Tibial artery (tissue), 4 donors: ENCODE measurements around the gene RAP1GAP.
A peak's percentile ranks its signal among the peaks of the same experiment; 100 is the strongest.

Source experiments
- DNase-seq, 2 donors: peaks; one replicate each; pipeline ENCODE4 v3.0.0-alpha.2; 2019
- H3K27ac ChIP-seq, 2 donors: fragments of 200-600 bp; sonication (generic) in 1 of 2; 1 replicate in 1 of 2; 2 replicates in 1 of 2; pipeline ENCODE4 v1.5.1; 2018 to 2019; ENCODE audit warnings: mild to moderate bottlenecking in 1 of 2
- H3K27me3 ChIP-seq, 2 donors: fragments of 200-600 bp; sonication (generic) in 1 of 2; one replicate each; pipeline versions ENCODE4 v1.5.1 to v1.6.0; 2016 to 2019
- H3K36me3 ChIP-seq, 3 donors: fragments of 200-600 bp; sonication (generic) in 2 of 3; one replicate each; pipeline ENCODE4 v1.5.1; 2016 to 2019; ENCODE audit warnings: mild to moderate bottlenecking in 2 of 3
- H3K4me1 ChIP-seq, 4 donors: fragments of 200-600 bp; sonication (generic) in 2 of 4; 1 replicate in 3 of 4; 2 replicates in 1 of 4; pipeline ENCODE4 v1.5.1; 2016 to 2019
- H3K4me3 ChIP-seq, 2 donors: fragments of 200-600 bp; sonication (generic) in 1 of 2; 1 replicate in 1 of 2; 2 replicates in 1 of 2; pipeline ENCODE4 v1.5.1; 2018 to 2019; ENCODE audit warnings: mild to moderate bottlenecking in 2 of 2
- H3K9me3 ChIP-seq, 3 donors: fragments of 200-600 bp; sonication (generic) in 1 of 3; one replicate each; pipeline ENCODE4 v1.5.1; 2016 to 2019
- intact Hi-C: fragments of 100-400 bp; cut with DNase I; formaldehyde crosslinking; loops from one replicate; pipeline ENCODE4 v1.15.0; 2023; ENCODE audit warnings: low total_unique reads
- TF ChIP-seq, protein P1 (sequence below), 2 experiments: fragments of 200-600 bp in 1 of 2; fragments of 450-650 bp in 1 of 2; IDR thresholded peaks; one replicate each; pipeline ENCODE4 v1.5.1; 2017 to 2019; ENCODE audit warnings: antibody characterized with exemption in 2 of 2, mild to moderate bottlenecking in 1 of 2, moderate library complexity in 1 of 2

RAP1GAP gene

GRCh38 chr1:21574466-21575151, 94.5 kb downstream of the RAP1GAP start:
- Histone ChIP-seq H3K9me3 (no peaks in the 10 kb centered on the region), H3K36me3 (no peaks in the 10 kb centered on the region), H3K4me3 (no peak overlapping the region), H3K27me3 (peaks cover 0 to 47% of the 10 kb centered on the region in 2 donors), H3K4me1 (peaks cover 0 to 15% (median 9%) of the 10 kb centered on the region in 4 donors), H3K27ac (no peak overlapping the region)
- TF ChIP-seq, protein P1, sequence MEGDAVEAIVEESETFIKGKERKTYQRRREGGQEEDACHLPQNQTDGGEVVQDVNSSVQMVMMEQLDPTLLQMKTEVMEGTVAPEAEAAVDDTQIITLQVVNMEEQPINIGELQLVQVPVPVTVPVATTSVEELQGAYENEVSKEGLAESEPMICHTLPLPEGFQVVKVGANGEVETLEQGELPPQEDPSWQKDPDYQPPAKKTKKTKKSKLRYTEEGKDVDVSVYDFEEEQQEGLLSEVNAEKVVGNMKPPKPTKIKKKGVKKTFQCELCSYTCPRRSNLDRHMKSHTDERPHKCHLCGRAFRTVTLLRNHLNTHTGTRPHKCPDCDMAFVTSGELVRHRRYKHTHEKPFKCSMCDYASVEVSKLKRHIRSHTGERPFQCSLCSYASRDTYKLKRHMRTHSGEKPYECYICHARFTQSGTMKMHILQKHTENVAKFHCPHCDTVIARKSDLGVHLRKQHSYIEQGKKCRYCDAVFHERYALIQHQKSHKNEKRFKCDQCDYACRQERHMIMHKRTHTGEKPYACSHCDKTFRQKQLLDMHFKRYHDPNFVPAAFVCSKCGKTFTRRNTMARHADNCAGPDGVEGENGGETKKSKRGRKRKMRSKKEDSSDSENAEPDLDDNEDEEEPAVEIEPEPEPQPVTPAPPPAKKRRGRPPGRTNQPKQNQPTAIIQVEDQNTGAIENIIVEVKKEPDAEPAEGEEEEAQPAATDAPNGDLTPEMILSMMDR (IDR thresholded peaks at IDR 0.05): no peak
- DNase-seq: no peak
- intact Hi-C loops: no loop called here

DNA sequence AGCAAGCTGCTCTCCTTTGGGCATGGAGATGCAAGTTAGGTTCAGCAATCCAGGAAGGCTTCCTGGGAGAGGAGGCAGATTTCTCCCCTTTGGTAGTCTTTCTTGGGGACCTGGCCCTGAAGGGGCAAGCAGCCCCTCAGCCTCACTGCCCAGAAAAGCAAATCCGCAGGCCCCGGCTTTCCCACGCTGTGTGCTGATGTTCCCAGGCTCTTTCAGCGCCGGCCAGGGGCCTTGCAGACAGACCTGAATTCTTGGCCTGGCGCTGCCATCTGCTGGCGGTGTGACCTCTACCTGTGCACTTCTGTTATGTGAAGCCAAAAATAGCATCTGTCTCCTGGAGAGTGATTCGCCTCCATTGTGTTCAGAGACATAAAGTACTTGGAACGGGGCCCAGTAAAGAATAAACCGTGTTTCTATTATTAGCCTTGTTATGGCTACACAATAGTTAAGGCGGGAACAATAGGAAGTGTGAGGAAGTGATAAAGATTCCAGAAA, 95.1 kb downstream of the RAP1GAP start:
- Histone ChIP-seq H3K27ac (no peak overlapping the region), H3K27me3 (peaks cover 0 to 45% of the 10 kb centered on the region in 2 donors), H3K9me3 (no peaks in the 10 kb centered on the region), H3K36me3 (no peaks in the 10 kb centered on the region), H3K4me1 (peaks cover 0 to 15% (median 9%) of the 10 kb centered on the region in 4 donors), H3K4me3 (no peak overlapping the region)
- intact Hi-C loops: no loop called here
- TF ChIP-seq, protein P1 (IDR thresholded peaks at IDR 0.05): peak; percentile 16 to 36
- DNase-seq: peak in 1 of 2 donors; percentile 60

- DNase-seq: no peak
- no peak overlapping the region for H3K4me3 ChIP-seq
- TF ChIP-seq, protein P1 (IDR thresholded peaks at IDR 0.05): no peak
- no peaks in the 10 kb centered on the region for H3K36me3 ChIP-seq
- intact Hi-C loops: no loop called here
- H3K27ac ChIP-seq: no peak overlapping the region
- peaks cover 0 to 43% of the 10 kb centered on the region in 2 donors for H3K27me3 ChIP-seq
- H3K9me3 ChIP-seq: no peaks in the 10 kb centered on the region
- H3K4me1 ChIP-seq: peaks cover 0 to 15% (median 9%) of the 10 kb centered on the region in 4 donors
Observed at GRCh38 chr1:21573475-21573874, 95.7 kb downstream of the RAP1GAP start.

DNA sequence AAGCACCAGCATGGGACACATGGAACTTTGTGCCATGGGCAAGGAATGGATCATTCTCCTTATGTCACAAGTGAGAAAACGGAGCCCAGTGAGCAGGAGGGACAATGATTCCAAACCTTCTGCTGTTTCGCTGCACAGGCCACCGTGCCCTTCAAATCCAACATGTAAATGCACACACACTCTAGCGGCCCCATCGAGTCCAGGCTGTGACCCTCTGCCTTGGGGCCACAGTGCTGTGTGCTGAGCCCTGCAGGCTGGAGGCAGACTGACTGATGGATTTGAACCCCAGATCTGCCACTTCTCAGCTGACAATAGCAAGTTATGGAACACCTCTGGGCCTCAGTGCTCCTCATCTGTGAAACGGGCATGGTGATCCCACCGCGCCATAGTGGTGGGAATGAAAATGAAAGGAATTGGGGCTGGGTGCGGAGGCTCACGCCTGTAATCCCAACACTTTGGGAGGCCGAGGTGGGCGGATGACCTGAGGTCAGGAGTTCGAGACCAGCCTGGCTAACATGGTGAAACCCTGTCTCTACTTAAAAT, 96.4 kb downstream of the RAP1GAP start:
- H3K27ac ChIP-seq: no peak overlapping the region
- H3K4me1 ChIP-seq: peaks cover 0 to 15% (median 9%) of the 10 kb centered on the region in 4 donors
- no peaks in the 10 kb centered on the region for H3K36me3 ChIP-seq
- H3K4me3 ChIP-seq: no peak overlapping the region
- DNase-seq: no peak
- TF ChIP-seq, protein P1 (IDR thresholded peaks at IDR 0.05): no peak
- intact Hi-C loops: no loop called here
- H3K27me3 ChIP-seq: peaks cover 0 to 41% of the 10 kb centered on the region in 2 donors
- no peaks in the 10 kb centered on the region for H3K9me3 ChIP-seq

DNA sequence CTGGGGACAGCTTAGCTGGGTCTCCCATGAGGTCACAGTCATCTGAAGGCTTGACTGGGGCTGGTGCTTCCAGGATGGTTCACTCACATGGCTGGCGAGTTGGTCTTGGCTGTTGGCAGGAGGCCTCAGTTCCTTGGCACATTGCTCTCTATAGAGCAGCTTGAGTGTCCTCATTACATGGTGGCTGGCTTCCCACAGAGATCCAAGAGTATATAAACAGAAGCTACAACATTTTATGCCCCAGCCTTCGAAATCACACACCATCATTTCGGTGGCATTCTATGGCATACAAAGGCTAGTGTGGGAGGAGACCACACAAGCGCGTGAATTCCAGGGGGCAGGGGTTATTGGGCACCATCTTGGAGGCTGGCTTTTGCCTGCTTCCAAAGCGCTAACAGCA, 96.9 kb downstream of the RAP1GAP start:
- DNase-seq: no peak
- intact Hi-C loops: no loop called here
- no peaks in the 10 kb centered on the region for H3K36me3 ChIP-seq

More for the DNA sequence above, 96.9 kb downstream of the RAP1GAP start:
- Histone ChIP-seq H3K4me3 (no peak overlapping the region), H3K4me1 (peaks cover 0 to 15% (median 10%) of the 10 kb centered on the region in 4 donors), H3K27ac (no peak overlapping the region), H3K27me3 (peaks cover 0 to 38% of the 10 kb centered on the region in 2 donors), H3K9me3 (no peaks in the 10 kb centered on the region)
- TF ChIP-seq, protein P1 (IDR thresholded peaks at IDR 0.05): no peak
